Measurements from ENCODE around the gene ASTN2.

The ASTN2 gene

DNA sequence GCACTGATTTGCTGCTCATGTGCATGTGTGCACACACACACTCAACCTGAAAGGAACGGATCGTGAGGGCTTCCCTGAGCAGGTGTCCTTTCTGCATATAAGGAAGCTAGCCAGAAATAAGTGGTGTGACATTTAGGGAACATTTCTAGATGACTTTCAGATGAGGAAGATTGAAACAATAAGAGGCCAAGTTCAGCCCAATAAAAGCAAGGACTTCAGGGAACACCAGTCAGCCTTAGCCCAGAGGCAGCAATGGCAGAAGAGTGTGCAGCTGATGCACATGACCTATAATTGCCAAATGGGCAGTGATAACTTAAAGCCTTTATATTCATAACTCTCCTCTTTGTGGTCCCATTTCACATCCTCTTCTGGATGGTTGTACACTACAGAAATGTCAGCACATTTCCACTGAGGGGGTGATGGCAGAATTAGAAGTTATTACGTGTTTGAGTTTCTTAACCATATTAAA is 472.2 kb downstream of the ASTN2 start:
- Histone ChIP-seq H3K4me3 (ENCODE audit: low read depth in 1 of 2, low read length in 2 of 2) (no peak overlapping the region), H3K27ac (ENCODE audit: low read length) (no peak overlapping the region), H3K36me3 (ENCODE audit: control insufficient read depth in 1 of 2, insufficient read depth in 2 of 2, low read length in 2 of 2) (no peaks in the 10 kb centered on the region), H3K4me1 (ENCODE audit: control insufficient read depth in 1 of 2, insufficient read depth in 2 of 2, low read length in 2 of 2) (no peaks in the 10 kb centered on the region), H3K9me3 (ENCODE audit: control insufficient read depth in 1 of 2, low read length in 2 of 2) (no peaks in the 10 kb centered on the region), H3K27me3 (ENCODE audit: low read depth, low read length) (no peaks in the 10 kb centered on the region)

DNA sequence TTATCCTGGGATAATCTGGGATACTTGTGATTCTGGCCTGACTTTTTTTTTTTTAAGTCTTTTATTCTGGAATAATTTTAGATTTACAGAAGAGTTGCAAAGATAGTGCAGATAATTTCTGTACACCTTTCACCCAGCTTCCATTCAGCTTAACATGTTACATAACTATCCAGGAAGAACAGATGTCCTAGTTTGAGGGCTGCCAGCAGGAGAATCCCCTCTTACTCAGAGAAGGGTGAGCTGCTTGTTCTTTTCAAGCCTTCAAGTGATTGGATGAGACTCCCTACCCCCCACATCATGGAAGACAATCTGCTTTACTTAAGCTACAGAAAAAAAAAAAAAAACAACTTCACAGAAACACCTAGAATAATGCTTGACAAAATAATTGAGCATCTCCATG is 473.6 kb downstream of the ASTN2 start:
- Histone ChIP-seq H3K27me3 (ENCODE audit: low read depth, low read length) (no peaks in the 10 kb centered on the region), H3K9me3 (ENCODE audit: control insufficient read depth in 1 of 2, low read length in 2 of 2) (no peaks in the 10 kb centered on the region), H3K4me1 (ENCODE audit: control insufficient read depth in 1 of 2, insufficient read depth in 2 of 2, low read length in 2 of 2) (no peaks in the 10 kb centered on the region), H3K36me3 (ENCODE audit: control insufficient read depth in 1 of 2, insufficient read depth in 2 of 2, low read length in 2 of 2) (no peaks in the 10 kb centered on the region), H3K4me3 (ENCODE audit: low read depth in 1 of 2, low read length in 2 of 2) (no peak overlapping the region), H3K27ac (ENCODE audit: low read length) (no peak overlapping the region)

DNA sequence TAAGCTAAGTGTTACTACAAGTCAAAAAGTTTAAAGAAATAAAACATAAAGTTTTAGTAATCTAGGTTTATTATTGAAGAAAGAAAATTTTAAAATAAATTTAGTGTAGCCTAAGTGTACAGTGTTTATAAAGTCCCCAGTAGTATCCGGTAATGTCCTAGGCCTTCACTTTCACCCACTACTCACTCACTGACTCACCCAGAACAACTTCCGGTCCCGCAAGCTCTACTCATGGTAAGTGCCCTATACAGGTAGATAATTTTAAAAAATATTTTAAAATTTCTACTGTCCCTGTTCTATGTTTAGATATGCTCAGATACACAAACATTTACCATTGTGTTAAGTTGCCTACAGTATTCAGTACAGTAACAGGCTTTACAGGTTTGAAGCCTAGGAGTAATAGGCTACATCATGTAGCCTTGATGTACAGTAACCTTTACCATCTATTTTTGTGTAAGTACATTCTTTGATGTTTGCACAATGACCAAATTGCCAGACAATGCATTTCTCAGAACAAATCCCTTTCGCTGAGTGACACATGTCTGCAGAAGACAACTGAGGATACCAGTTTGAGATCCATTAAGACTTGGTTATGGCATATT is 474.1 kb downstream of the ASTN2 start:
- Histone ChIP-seq H3K27ac (ENCODE audit: low read length) (no peak overlapping the region), H3K4me3 (ENCODE audit: low read depth in 1 of 2, low read length in 2 of 2) (no peak overlapping the region), H3K9me3 (ENCODE audit: control insufficient read depth in 1 of 2, low read length in 2 of 2) (no peaks in the 10 kb centered on the region), H3K4me1 (ENCODE audit: control insufficient read depth in 1 of 2, insufficient read depth in 2 of 2, low read length in 2 of 2) (no peaks in the 10 kb centered on the region), H3K27me3 (ENCODE audit: low read depth, low read length) (no peaks in the 10 kb centered on the region), H3K36me3 (ENCODE audit: control insufficient read depth in 1 of 2, insufficient read depth in 2 of 2, low read length in 2 of 2) (no peaks in the 10 kb centered on the region)

DNA sequence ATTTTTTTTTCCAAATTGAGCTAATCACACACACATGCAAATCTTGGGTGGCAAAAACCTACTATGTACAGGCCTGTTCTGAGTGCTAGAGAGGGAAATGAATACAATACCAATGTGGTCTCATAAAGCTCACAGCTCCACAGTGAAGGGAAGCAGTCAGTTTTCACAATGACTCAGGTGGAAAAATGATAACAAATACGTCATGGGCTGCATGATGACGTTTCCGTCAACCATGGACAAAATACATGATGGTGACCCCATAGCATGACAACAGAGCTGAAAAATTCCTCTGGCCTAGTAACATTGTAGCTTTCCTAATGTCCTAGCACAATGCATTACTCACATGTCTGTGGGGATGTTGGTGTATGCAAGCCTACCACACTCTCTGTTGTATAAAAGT is 475.2 kb downstream of the ASTN2 start:
- H3K27ac ChIP-seq (ENCODE audit: low read length) = no peak overlapping the region
- H3K9me3 ChIP-seq (ENCODE audit: control insufficient read depth in 1 of 2, low read length in 2 of 2) = no peaks in the 10 kb centered on the region
- H3K27me3 ChIP-seq (ENCODE audit: low read depth, low read length) = no peaks in the 10 kb centered on the region
- no peaks in the 10 kb centered on the region for H3K4me1 ChIP-seq (ENCODE audit: control insufficient read depth in 1 of 2, insufficient read depth in 2 of 2, low read length in 2 of 2)
- no peak overlapping the region for H3K4me3 ChIP-seq (ENCODE audit: low read depth in 1 of 2, low read length in 2 of 2)
- H3K36me3 ChIP-seq (ENCODE audit: control insufficient read depth in 1 of 2, insufficient read depth in 2 of 2, low read length in 2 of 2) = no peaks in the 10 kb centered on the region

DNA sequence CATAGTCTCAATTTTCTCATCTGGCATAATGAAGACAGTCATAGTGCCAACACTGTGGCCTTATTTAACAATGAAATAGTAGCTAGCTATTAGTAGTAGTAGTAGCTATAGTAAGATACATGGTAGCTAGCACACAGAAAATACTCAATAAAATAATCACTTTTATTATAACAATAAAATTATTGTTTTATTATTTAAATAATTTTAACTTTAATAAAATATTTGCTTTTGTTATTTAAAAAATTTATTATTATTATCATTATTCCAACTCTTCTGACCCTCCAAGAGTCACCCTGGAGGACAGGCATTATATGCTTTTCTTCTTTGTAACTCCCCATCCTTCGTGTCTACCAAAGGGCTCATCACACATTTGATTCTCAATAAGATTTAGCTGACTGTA is 475.7 kb downstream of the ASTN2 start:
- no peaks in the 10 kb centered on the region for H3K4me1 ChIP-seq (ENCODE audit: control insufficient read depth in 1 of 2, insufficient read depth in 2 of 2, low read length in 2 of 2)
- no peaks in the 10 kb centered on the region for H3K9me3 ChIP-seq (ENCODE audit: control insufficient read depth in 1 of 2, low read length in 2 of 2)
- H3K4me3 ChIP-seq (ENCODE audit: low read depth in 1 of 2, low read length in 2 of 2) = no peak overlapping the region
- H3K27me3 ChIP-seq (ENCODE audit: low read depth, low read length) = no peaks in the 10 kb centered on the region
- H3K36me3 ChIP-seq (ENCODE audit: control insufficient read depth in 1 of 2, insufficient read depth in 2 of 2, low read length in 2 of 2) = no peaks in the 10 kb centered on the region
- no peak overlapping the region for H3K27ac ChIP-seq (ENCODE audit: low read length)

DNA sequence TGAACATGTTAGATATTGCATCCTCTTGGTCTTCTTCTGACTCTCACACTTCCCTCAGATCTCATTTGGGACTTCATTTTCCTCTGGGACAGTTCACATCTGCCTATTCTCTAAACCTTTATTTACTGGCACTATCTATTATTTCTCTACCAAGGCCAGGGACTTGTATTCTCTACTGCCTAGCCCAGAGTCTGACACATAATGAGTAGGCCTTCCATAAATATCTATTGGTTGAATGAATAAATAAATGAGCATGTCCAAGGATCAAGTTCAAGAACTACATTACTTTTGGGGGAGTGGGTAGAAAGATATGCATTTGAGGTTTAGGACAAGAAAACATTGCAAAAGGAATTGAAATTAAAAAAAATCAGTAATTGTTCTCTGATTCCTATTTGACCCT is 477.5 kb downstream of the ASTN2 start:
- no peak overlapping the region for H3K27ac ChIP-seq (ENCODE audit: low read length)
- no peaks in the 10 kb centered on the region for H3K9me3 ChIP-seq (ENCODE audit: control insufficient read depth in 1 of 2, low read length in 2 of 2)
- no peaks in the 10 kb centered on the region for H3K36me3 ChIP-seq (ENCODE audit: control insufficient read depth in 1 of 2, insufficient read depth in 2 of 2, low read length in 2 of 2)
- H3K4me3 ChIP-seq (ENCODE audit: low read depth in 1 of 2, low read length in 2 of 2) = no peak overlapping the region
- H3K27me3 ChIP-seq (ENCODE audit: low read depth, low read length) = no peaks in the 10 kb centered on the region
- no peaks in the 10 kb centered on the region for H3K4me1 ChIP-seq (ENCODE audit: control insufficient read depth in 1 of 2, insufficient read depth in 2 of 2, low read length in 2 of 2)

DNA sequence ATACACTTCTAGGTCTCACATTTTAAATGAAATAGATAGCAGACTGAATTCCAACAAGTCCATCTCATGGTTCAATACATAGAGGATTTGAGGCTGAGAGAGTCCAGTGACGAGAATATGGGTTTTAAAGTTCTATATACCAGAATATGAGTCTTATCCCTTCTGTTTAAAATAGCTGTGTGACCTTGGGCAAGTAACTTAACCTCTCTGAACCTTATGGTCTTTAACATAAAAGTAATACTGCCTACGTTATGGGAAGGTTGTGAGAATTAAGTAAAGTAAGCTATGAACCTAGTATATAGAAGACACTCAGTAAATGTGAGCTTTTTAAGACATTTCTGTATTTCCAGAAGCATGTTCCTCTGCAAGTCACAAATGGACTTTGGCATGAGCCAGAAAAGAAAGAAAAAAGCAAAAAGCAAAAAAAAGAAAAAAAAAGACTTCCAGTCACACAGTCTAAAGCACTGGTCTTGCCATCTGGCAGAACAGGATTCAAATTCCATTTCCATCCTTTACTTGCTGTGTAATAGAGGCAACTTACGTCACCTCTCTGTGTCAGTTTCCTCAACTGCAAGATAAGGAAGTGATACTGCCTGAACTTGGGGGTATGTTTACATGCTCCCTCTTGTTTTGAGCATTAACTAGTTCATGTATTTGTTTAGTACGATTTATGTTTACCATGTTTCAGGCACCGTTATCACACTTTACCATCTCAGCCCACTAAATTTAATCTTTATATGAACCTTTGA is 479.5 kb downstream of the ASTN2 start:
- Histone ChIP-seq H3K4me3 (ENCODE audit: low read depth in 1 of 2, low read length in 2 of 2) (no peak overlapping the region), H3K36me3 (ENCODE audit: control insufficient read depth in 1 of 2, insufficient read depth in 2 of 2, low read length in 2 of 2) (no peaks in the 10 kb centered on the region), H3K27ac (ENCODE audit: low read length) (no peak overlapping the region), H3K9me3 (ENCODE audit: control insufficient read depth in 1 of 2, low read length in 2 of 2) (no peaks in the 10 kb centered on the region), H3K27me3 (ENCODE audit: low read depth, low read length) (no peaks in the 10 kb centered on the region), H3K4me1 (ENCODE audit: control insufficient read depth in 1 of 2, insufficient read depth in 2 of 2, low read length in 2 of 2) (no peaks in the 10 kb centered on the region)

DNA sequence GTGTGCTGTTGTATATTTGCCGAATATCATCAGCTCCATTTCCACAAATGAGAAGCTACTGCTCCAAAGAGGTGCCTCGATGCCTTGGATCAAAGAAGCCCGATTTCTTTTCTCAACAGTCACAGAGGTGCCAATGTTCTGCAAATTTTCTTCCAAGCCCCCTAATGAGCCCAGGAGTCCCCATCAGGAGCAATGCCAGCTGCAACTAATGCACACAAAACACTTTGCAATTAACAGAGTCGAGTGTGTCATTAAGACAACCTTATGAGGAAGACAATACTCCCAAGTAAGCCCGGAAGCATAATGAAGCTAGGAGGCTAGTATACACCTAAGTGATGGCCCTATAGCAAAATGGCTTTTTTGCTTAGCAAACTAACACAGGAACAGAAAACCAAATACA is 480.7 kb downstream of the ASTN2 start:
- no peak overlapping the region for H3K27ac ChIP-seq (ENCODE audit: low read length)
- H3K36me3 ChIP-seq (ENCODE audit: control insufficient read depth in 1 of 2, insufficient read depth in 2 of 2, low read length in 2 of 2) = no peaks in the 10 kb centered on the region
- no peaks in the 10 kb centered on the region for H3K9me3 ChIP-seq (ENCODE audit: control insufficient read depth in 1 of 2, low read length in 2 of 2)
- H3K4me1 ChIP-seq (ENCODE audit: control insufficient read depth in 1 of 2, insufficient read depth in 2 of 2, low read length in 2 of 2) = no peaks in the 10 kb centered on the region
- H3K27me3 ChIP-seq (ENCODE audit: low read depth, low read length) = no peaks in the 10 kb centered on the region
- no peak overlapping the region for H3K4me3 ChIP-seq (ENCODE audit: low read depth in 1 of 2, low read length in 2 of 2)

DNA sequence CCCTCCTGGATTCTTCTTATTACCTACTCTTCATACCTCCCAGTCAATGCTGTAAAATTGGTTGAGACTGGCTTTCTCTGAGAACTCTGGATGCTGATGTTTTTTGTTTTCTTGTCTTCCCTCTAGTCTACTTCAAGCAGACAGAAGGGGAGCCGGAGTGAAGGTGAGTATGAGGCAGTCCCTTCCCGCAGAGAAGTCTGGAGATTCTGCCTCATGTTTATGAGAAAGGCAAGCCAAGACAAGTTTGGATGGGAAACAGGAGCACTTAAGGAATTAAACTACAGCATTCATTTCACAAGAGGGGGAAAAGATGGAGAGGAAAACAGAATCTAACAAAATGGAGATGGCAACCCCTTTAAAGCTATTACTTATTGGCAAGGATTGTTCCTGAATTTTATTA is 481.6 kb downstream of the ASTN2 start:
- H3K4me3 ChIP-seq (ENCODE audit: low read depth in 1 of 2, low read length in 2 of 2) = no peak overlapping the region
- H3K36me3 ChIP-seq (ENCODE audit: control insufficient read depth in 1 of 2, insufficient read depth in 2 of 2, low read length in 2 of 2) = no peaks in the 10 kb centered on the region
- no peaks in the 10 kb centered on the region for H3K9me3 ChIP-seq (ENCODE audit: control insufficient read depth in 1 of 2, low read length in 2 of 2)
- no peaks in the 10 kb centered on the region for H3K4me1 ChIP-seq (ENCODE audit: control insufficient read depth in 1 of 2, insufficient read depth in 2 of 2, low read length in 2 of 2)
- no peaks in the 10 kb centered on the region for H3K27me3 ChIP-seq (ENCODE audit: low read depth, low read length)
- no peak overlapping the region for H3K27ac ChIP-seq (ENCODE audit: low read length)

DNA sequence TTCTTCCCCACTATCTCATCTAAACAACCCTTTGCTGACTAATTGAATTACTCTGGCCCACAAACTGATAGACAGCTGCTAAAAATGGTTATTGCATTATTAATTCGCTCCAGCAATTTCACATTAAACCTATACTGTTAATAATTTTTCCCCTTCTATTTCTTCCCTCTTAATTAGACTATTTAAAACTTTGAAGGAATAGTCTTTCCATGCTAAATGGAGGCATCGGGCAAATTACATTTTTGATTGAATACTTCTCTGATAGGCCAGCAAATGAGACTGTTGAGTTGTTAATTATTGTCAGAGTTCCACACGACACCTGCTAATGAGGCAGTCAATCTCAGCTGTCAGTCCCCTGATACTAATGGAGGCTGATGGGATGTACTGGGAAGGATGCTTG is 485.2 kb downstream of the ASTN2 start:
- H3K9me3 ChIP-seq (ENCODE audit: control insufficient read depth in 1 of 2, low read length in 2 of 2) = no peaks in the 10 kb centered on the region
- no peak overlapping the region for H3K4me3 ChIP-seq (ENCODE audit: low read depth in 1 of 2, low read length in 2 of 2)
- H3K4me1 ChIP-seq (ENCODE audit: control insufficient read depth in 1 of 2, insufficient read depth in 2 of 2, low read length in 2 of 2) = no peaks in the 10 kb centered on the region
- no peaks in the 10 kb centered on the region for H3K27me3 ChIP-seq (ENCODE audit: low read depth, low read length)
- H3K27ac ChIP-seq (ENCODE audit: low read length) = no peak overlapping the region
- no peaks in the 10 kb centered on the region for H3K36me3 ChIP-seq (ENCODE audit: control insufficient read depth in 1 of 2, insufficient read depth in 2 of 2, low read length in 2 of 2)

DNA sequence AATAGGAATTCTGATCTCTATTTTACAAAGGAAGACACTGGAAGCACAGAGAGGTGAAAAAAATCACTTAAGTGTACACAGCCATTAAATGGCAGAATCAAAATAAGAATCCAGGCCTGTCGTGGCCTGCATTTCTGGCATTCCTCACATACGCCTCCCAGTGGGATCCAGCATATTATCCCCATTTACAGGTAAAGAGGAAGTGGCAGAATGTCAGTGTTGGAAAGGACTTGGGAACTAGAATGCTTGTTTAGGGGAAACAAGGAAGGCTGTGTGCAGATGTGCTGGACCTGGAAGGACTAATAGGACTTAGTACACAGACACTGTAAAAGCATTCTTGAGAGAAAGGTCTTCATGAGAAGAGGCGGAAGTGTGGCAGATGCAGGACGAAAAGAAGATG is 486.0 kb downstream of the ASTN2 start:
- Histone ChIP-seq H3K4me1 (ENCODE audit: control insufficient read depth in 1 of 2, insufficient read depth in 2 of 2, low read length in 2 of 2) (no peaks in the 10 kb centered on the region), H3K9me3 (ENCODE audit: control insufficient read depth in 1 of 2, low read length in 2 of 2) (no peaks in the 10 kb centered on the region), H3K27me3 (ENCODE audit: low read depth, low read length) (no peaks in the 10 kb centered on the region), H3K4me3 (ENCODE audit: low read depth in 1 of 2, low read length in 2 of 2) (no peak overlapping the region), H3K36me3 (ENCODE audit: control insufficient read depth in 1 of 2, insufficient read depth in 2 of 2, low read length in 2 of 2) (no peaks in the 10 kb centered on the region), H3K27ac (ENCODE audit: low read length) (no peak overlapping the region)

DNA sequence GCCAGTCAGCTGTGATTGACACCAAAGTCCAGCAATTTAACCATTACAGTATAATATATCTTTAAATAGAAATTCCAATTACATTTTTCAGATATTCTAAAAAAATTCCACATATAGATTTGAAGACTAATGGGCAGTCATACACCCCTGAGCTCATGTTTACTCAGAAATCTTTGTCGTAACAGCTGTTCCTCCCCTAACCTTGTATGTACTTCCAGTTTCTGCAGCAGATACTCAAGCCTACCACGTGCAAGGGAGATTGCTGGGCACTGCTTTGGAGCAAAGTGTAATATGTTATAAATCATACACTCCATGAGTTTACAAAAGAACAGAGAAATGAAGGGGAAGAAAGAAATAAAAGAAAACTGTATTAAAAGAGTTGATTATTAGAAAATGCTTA is 486.6 kb downstream of the ASTN2 start:
- H3K27ac ChIP-seq (ENCODE audit: low read length) = no peak overlapping the region
- H3K4me3 ChIP-seq (ENCODE audit: low read depth in 1 of 2, low read length in 2 of 2) = no peak overlapping the region
- H3K36me3 ChIP-seq (ENCODE audit: control insufficient read depth in 1 of 2, insufficient read depth in 2 of 2, low read length in 2 of 2) = no peaks in the 10 kb centered on the region
- H3K27me3 ChIP-seq (ENCODE audit: low read depth, low read length) = no peaks in the 10 kb centered on the region
- H3K9me3 ChIP-seq (ENCODE audit: control insufficient read depth in 1 of 2, low read length in 2 of 2) = no peaks in the 10 kb centered on the region
- H3K4me1 ChIP-seq (ENCODE audit: control insufficient read depth in 1 of 2, insufficient read depth in 2 of 2, low read length in 2 of 2) = no peaks in the 10 kb centered on the region
